Measurements from ENCODE around the gene PEX3.

GRCh38 chr6:143429970-143430369 is 20.6 kb upstream of the PEX3 start:
- TF ChIP-seq CTCF (IDR thresholded peaks at IDR 0.05; ENCODE audit: poor library complexity) (no peak), EZH2 (IDR thresholded peaks at IDR 0.05; ENCODE audit: borderline replicate concordance) (no peak), EZH2phosphoT487 (IDR thresholded peaks at IDR 0.05; ENCODE audit: low read depth, severe bottlenecking, unreplicated experiment) (no peak)
